Mesendoderm (in vitro differentiated cells): ENCODE results near the gene DIAPH3.
A peak's percentile ranks its signal among the peaks of the same experiment; 100 is the strongest.

Experiments used
- DNase-seq: peaks from one replicate; pipeline ENCODE4 v3.0.0; 2013
- H2AK5ac ChIP-seq: 2 replicates; pipeline ENCODE4 v1.6.1; 2013; ENCODE audit warnings: low read length, inconsistent platforms
- H2BK120ac ChIP-seq: 2 replicates; pipeline ENCODE4 v1.6.1; 2013; ENCODE audit warnings: low read depth, mild to moderate bottlenecking, low read length, moderate library complexity, mixed read lengths
- H2BK15ac ChIP-seq: replicated peaks from 2 replicates; pipeline ENCODE4 v1.6.1; 2013; ENCODE audit warnings: low read depth, mild to moderate bottlenecking, moderate library complexity
- H2BK5ac ChIP-seq: 2 replicates; pipeline ENCODE4 v1.6.1; 2013; ENCODE audit warnings: low read length, inconsistent platforms
- H3K18ac ChIP-seq: 2 replicates; pipeline ENCODE4 v1.6.1; 2013; ENCODE audit warnings: mild to moderate bottlenecking, low read length, mixed read lengths
- H3K23ac ChIP-seq: one replicate; pipeline ENCODE4 v1.6.1; 2013; ENCODE audit warnings: low read length
- H3K27ac ChIP-seq: 2 replicates; pipeline ENCODE4 v1.5.1; 2013; ENCODE audit warnings: low read depth, mild to moderate bottlenecking, inconsistent platforms, low read length, moderate library complexity
- H3K27me3 ChIP-seq: 2 replicates; pipeline ENCODE4 v1.6.1; 2013; ENCODE audit warnings: low read length, control low read depth, mild to moderate bottlenecking, inconsistent platforms; ENCODE audit not compliant: insufficient read depth, poor library complexity
- H3K36me3 ChIP-seq: 2 replicates; pipeline ENCODE4 v1.6.1; 2013; ENCODE audit warnings: low read length, inconsistent platforms; ENCODE audit not compliant: control insufficient read depth, insufficient read depth
- H3K4ac ChIP-seq: one replicate; pipeline ENCODE4 v1.6.1; 2013; ENCODE audit warnings: low read depth, mild to moderate bottlenecking, low read length, moderate library complexity
- H3K4me1 ChIP-seq: 2 replicates; pipeline ENCODE4 v1.6.1; 2013; ENCODE audit warnings: low read depth, low read length, inconsistent platforms; ENCODE audit not compliant: control insufficient read depth
- H3K4me2 ChIP-seq: 2 replicates; pipeline ENCODE4 v1.6.1; 2013; ENCODE audit warnings: low read length
- H3K4me3 ChIP-seq: 2 replicates; pipeline ENCODE4 v1.5.1; 2013; ENCODE audit warnings: mild to moderate bottlenecking, low read length
- H3K56ac ChIP-seq: one replicate; pipeline ENCODE4 v1.6.1; 2013; ENCODE audit warnings: low read length
- H3K79me1 ChIP-seq: 2 replicates; pipeline ENCODE4 v1.6.1; 2013; ENCODE audit warnings: low read length, inconsistent platforms
- H3K79me2 ChIP-seq: 2 replicates; pipeline ENCODE4 v1.6.1; 2013; ENCODE audit warnings: mild to moderate bottlenecking, low read length; ENCODE audit not compliant: control insufficient read depth, insufficient read depth
- H3K9ac ChIP-seq: 2 replicates; pipeline ENCODE4 v1.6.1; 2013; ENCODE audit warnings: low read length, inconsistent platforms
- H4K5ac ChIP-seq: one replicate; pipeline ENCODE4 v1.6.1; 2013; ENCODE audit warnings: low read length
- H4K8ac ChIP-seq: one replicate; pipeline ENCODE4 v1.6.1; 2013; ENCODE audit warnings: low read depth, mild to moderate bottlenecking, control low read depth, low read length, moderate library complexity
- WGBS: extraction: QIAGEN DNeasy Blood & Tissue Kit; methylation state at CpG from one replicate; pipeline ENCODE4 v1.1.7; 2013; ENCODE audit warnings: low lambda C conversion rate, missing lambda C conversion rate; ENCODE audit not compliant: insufficient coverage; ENCODE audit errors: extremely low coverage; 5-methylcytosine and 5-hydroxymethylcytosine counted together

DIAPH3 gene

GRCh38 chr13:59978862-59979261 lies 184.9 kb downstream of the DIAPH3 start:
- H2BK15ac ChIP-seq, result no peak overlapping the region
- H3K4me3 ChIP-seq, result no peak overlapping the region
- no peak overlapping the region for H3K4me2 ChIP-seq
- no peaks in the 10 kb centered on the region for H3K79me2 ChIP-seq
- no peak overlapping the region for H3K18ac ChIP-seq
- peaks cover 3% of the 10 kb centered on the region for H3K4me1 ChIP-seq
- H2BK5ac ChIP-seq, result no peak overlapping the region
- H4K5ac ChIP-seq, result no peak overlapping the region
- no peak overlapping the region for H2BK120ac ChIP-seq
- no peak for DNase-seq
- H3K27me3 ChIP-seq, result no peaks in the 10 kb centered on the region
- H3K27ac ChIP-seq, result no peak overlapping the region
- H4K8ac ChIP-seq, result no peak overlapping the region
- no peak overlapping the region for H2AK5ac ChIP-seq
- no peaks in the 10 kb centered on the region for H3K36me3 ChIP-seq
- no peak overlapping the region for H3K4ac ChIP-seq
- H3K79me1 ChIP-seq, result no peaks in the 10 kb centered on the region
- H3K23ac ChIP-seq, result no peak overlapping the region
- H3K9ac ChIP-seq, result no peak overlapping the region
- no peak overlapping the region for H3K56ac ChIP-seq

- Histone ChIP-seq H3K56ac (no peak overlapping the region), H3K36me3 (no peaks in the 10 kb centered on the region), H3K18ac (no peak overlapping the region), H3K23ac (no peak overlapping the region), H3K27ac (no peak overlapping the region), H3K4me2 (no peak overlapping the region), H3K4ac (no peak overlapping the region), H2BK15ac (no peak overlapping the region), H3K4me3 (no peak overlapping the region), H3K27me3 (no peaks in the 10 kb centered on the region), H3K4me1 (peaks cover 3% of the 10 kb centered on the region), H4K8ac (no peak overlapping the region), H2BK120ac (no peak overlapping the region), H3K79me1 (no peaks in the 10 kb centered on the region), H2BK5ac (no peak overlapping the region), H3K9ac (no peak overlapping the region), H2AK5ac (no peak overlapping the region), H4K5ac (no peak overlapping the region), H3K79me2 (no peaks in the 10 kb centered on the region)
- no peak for DNase-seq
- WGBS, result no CpG with 5 or more reads among the region's 3 CpGs
Observed at GRCh38 chr13:59976856-59977255, 186.9 kb downstream of the DIAPH3 start.

GRCh38 chr13:59975807-59976435 lies 187.8 kb downstream of the DIAPH3 start:
- H3K36me3 ChIP-seq, result no peaks in the 10 kb centered on the region
- H3K4me3 ChIP-seq, result no peak overlapping the region
- no peak overlapping the region for H2BK5ac ChIP-seq
- no peak overlapping the region for H3K56ac ChIP-seq
- no peak overlapping the region for H2AK5ac ChIP-seq
- no peak overlapping the region for H3K23ac ChIP-seq
- no peak overlapping the region for H3K9ac ChIP-seq
- H3K4me2 ChIP-seq, result no peak overlapping the region
- no peak overlapping the region for H2BK15ac ChIP-seq
- no peak overlapping the region for H3K4ac ChIP-seq
- H3K4me1 ChIP-seq, result peaks cover 6% of the 10 kb centered on the region
- H3K18ac ChIP-seq, result no peak overlapping the region
- no peaks in the 10 kb centered on the region for H3K79me1 ChIP-seq
- H4K5ac ChIP-seq, result no peak overlapping the region
- no peak overlapping the region for H2BK120ac ChIP-seq
- H3K27ac ChIP-seq, result no peak overlapping the region
- peak; percentile 53 for DNase-seq
- H3K27me3 ChIP-seq, result no peaks in the 10 kb centered on the region
- WGBS, result 100% methylated on average over 2 of the region's 6 CpGs
- no peak overlapping the region for H4K8ac ChIP-seq
- H3K79me2 ChIP-seq, result no peaks in the 10 kb centered on the region

GRCh38 chr13:59970847-59971246 lies 192.9 kb downstream of the DIAPH3 start:
- H4K5ac ChIP-seq, result no peak overlapping the region

GRCh38 chr13:59963827-59964226 lies 199.9 kb downstream of the DIAPH3 start:
- no peak overlapping the region for H3K23ac ChIP-seq

More at GRCh38 chr13:59970847-59971246, 192.9 kb downstream of the DIAPH3 start:
- H3K4me2 ChIP-seq, result no peak overlapping the region
- H3K27ac ChIP-seq, result no peak overlapping the region
- H2BK5ac ChIP-seq, result no peak overlapping the region
- no peaks in the 10 kb centered on the region for H3K79me1 ChIP-seq
- H3K79me2 ChIP-seq, result no peaks in the 10 kb centered on the region
- H3K18ac ChIP-seq, result no peak overlapping the region
- no peak overlapping the region for H3K56ac ChIP-seq
- H3K4me1 ChIP-seq, result peaks cover 3% of the 10 kb centered on the region
- no peaks in the 10 kb centered on the region for H3K36me3 ChIP-seq
- H3K27me3 ChIP-seq, result no peaks in the 10 kb centered on the region
- WGBS, result no CpG with 5 or more reads among the region's 3 CpGs
- no peak overlapping the region for H2BK120ac ChIP-seq
- H3K23ac ChIP-seq, result no peak overlapping the region
- no peak overlapping the region for H3K4ac ChIP-seq
- H3K9ac ChIP-seq, result no peak overlapping the region
- no peak overlapping the region for H2AK5ac ChIP-seq
- H3K4me3 ChIP-seq, result no peak overlapping the region
- H2BK15ac ChIP-seq, result no peak overlapping the region
- peak; percentile 81 for DNase-seq
- H4K8ac ChIP-seq, result no peak overlapping the region

GRCh38 chr13:59963383-59963782 lies 200.3 kb downstream of the DIAPH3 start:
- H4K8ac ChIP-seq, result no peak overlapping the region
- no peak overlapping the region for H3K4me2 ChIP-seq
- no peak overlapping the region for H3K18ac ChIP-seq

More at GRCh38 chr13:59963827-59964226, 199.9 kb downstream of the DIAPH3 start:
- no peaks in the 10 kb centered on the region for H3K27me3 ChIP-seq
- H2BK5ac ChIP-seq, result no peak overlapping the region
- H2BK120ac ChIP-seq, result no peak overlapping the region
- no peak overlapping the region for H3K4ac ChIP-seq
- no peak overlapping the region for H4K5ac ChIP-seq
- H3K9ac ChIP-seq, result no peak overlapping the region
- H3K4me1 ChIP-seq, result no peaks in the 10 kb centered on the region
- DNase-seq, result no peak
- H2AK5ac ChIP-seq, result no peak overlapping the region
- no peak overlapping the region for H2BK15ac ChIP-seq
- no peaks in the 10 kb centered on the region for H3K36me3 ChIP-seq
- no CpG with 5 or more reads among the region's 2 CpGs for WGBS
- no peak overlapping the region for H3K18ac ChIP-seq
- H4K8ac ChIP-seq, result no peak overlapping the region
- H3K4me3 ChIP-seq, result no peak overlapping the region
- H3K27ac ChIP-seq, result no peak overlapping the region
- no peak overlapping the region for H3K56ac ChIP-seq
- H3K79me2 ChIP-seq, result no peaks in the 10 kb centered on the region
- H3K4me2 ChIP-seq, result no peak overlapping the region
- no peaks in the 10 kb centered on the region for H3K79me1 ChIP-seq

More at GRCh38 chr13:59963383-59963782, 200.3 kb downstream of the DIAPH3 start:
- H2BK15ac ChIP-seq, result no peak overlapping the region
- H3K27me3 ChIP-seq, result no peaks in the 10 kb centered on the region
- no peak overlapping the region for H3K4ac ChIP-seq
- DNase-seq, result peak; percentile 70
- H2BK120ac ChIP-seq, result no peak overlapping the region
- H3K9ac ChIP-seq, result no peak overlapping the region
- H3K23ac ChIP-seq, result no peak overlapping the region
- no peak overlapping the region for H3K27ac ChIP-seq
- no peak overlapping the region for H4K5ac ChIP-seq
- H3K56ac ChIP-seq, result no peak overlapping the region
- H2BK5ac ChIP-seq, result no peak overlapping the region
- H3K79me2 ChIP-seq, result no peaks in the 10 kb centered on the region
- H2AK5ac ChIP-seq, result no peak overlapping the region
- no peaks in the 10 kb centered on the region for H3K79me1 ChIP-seq
- H3K36me3 ChIP-seq, result no peaks in the 10 kb centered on the region
- H3K4me1 ChIP-seq, result no peaks in the 10 kb centered on the region
- no peak overlapping the region for H3K4me3 ChIP-seq
